Muscle of back (tissue), 11 donors: ENCODE data around the gene EIF4EBP2. TPM values are rescaled to one million over a fixed set of nuclear protein-coding genes. Genes with fewer than 3 reads are reported as not detected.
A peak's percentile ranks its signal among the peaks of the same experiment; 100 is the strongest.

Source experiments
- DNase-seq, 3 donors: peaks; one replicate each; pipeline versions ENCODE4 v3.0.0 to v3.0.0-alpha.2; 2013
- polyA plus RNA-seq, 10 donors: library from polyadenylated mRNA; unstranded; fragments of 120-200 nt; gene quantifications; one replicate each; pipeline ENCODE4 v1.2.1, GENCODE V29; 2013; ENCODE audit not compliant: insufficient read length in 10 of 10

EIF4EBP2 gene
- polyA plus RNA-seq, 10 donors = 47.3 to 77.6 (median 60.7) TPM

GRCh38 chr10:70376436-70377378, 27.2 kb upstream of the EIF4EBP2 start:
- no peak for DNase-seq

DNA sequence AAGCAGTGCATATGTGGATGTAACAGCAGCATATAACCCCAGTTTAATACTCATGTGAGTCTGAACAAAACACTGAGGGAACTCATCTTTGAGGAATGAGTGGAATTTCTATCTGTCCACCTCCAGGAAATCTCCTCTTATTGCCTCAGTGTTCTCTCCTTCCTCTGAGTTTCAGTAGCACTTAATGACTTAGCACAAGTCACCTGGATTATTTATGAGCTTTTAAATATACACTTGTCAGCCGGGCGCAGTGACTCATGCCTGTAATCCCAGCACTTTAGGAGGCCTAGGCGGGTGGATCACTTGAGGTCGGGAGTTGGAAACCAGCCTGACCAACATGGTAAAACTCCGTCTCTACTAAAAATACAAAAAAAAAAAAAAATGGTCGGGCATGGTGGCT, 25.8 kb upstream of the EIF4EBP2 start:
- peak in 1 of 3 donors; percentile 82 for DNase-seq

DNA sequence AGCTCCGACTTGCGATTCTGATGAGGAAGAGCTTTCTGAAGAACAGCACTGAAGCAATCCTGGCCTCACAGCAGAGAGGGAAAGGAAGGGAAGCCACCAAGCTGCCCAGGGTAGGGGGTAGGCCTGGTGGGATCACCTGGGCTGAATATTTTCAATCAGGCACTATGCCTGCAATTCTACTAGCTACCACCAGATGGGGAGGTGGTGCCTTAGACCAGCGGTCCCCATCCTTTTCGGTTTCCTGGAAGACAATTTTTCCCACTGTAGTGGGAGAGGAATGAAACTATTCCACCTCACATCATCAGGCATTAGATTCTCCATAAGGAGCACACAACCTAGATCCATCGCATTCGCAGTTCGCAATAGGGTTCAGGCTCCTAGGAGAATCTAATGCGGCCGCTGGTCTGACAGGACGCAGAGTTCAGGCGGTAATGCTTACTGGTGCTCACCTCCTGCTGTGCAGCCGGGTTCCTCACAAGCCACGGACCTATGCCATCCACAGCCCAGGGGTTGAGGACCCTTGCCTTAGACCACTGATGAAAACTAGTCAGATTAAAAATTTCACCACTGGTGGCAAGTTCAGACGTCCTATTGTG, 24.3 kb upstream of the EIF4EBP2 start:
- DNase-seq = no peak

DNA sequence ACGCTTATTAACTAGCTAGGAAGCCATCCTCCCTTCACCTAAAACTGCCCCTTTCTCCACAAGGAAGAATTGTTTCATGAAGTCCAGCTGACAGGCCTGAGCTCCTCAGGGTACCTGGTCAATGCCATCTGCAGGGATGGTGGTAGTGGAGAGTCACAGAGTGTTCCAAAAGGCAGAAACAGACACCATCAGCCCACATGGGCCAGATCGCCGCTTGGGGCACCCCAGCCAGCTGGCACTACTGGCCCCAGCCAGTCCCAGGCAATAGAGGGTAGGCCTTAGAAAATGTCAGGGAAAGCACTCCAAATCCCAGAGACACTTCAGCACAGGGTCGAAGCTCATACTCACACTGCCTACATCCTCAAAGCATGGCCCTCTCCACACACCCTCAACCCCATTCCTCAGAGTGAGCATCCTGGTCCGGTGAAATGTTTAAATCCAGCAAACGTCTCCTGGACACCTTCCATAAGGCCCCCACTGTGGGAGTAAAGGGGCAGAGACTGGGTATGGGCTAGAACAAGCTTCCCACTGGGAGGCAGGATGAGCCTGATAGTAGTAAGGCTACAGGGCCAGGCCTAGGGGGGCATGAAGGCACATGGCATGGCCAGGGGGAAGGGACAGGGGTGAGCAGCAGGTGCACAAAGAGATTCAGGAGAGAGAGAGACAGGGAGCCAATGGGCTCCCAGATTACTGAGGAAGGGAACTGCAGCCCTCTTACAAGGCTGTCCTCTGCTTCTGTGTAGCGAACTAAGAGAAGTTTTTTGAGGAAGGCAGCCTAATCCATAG, 23.4 kb upstream of the EIF4EBP2 start:
- no peak for DNase-seq

DNA sequence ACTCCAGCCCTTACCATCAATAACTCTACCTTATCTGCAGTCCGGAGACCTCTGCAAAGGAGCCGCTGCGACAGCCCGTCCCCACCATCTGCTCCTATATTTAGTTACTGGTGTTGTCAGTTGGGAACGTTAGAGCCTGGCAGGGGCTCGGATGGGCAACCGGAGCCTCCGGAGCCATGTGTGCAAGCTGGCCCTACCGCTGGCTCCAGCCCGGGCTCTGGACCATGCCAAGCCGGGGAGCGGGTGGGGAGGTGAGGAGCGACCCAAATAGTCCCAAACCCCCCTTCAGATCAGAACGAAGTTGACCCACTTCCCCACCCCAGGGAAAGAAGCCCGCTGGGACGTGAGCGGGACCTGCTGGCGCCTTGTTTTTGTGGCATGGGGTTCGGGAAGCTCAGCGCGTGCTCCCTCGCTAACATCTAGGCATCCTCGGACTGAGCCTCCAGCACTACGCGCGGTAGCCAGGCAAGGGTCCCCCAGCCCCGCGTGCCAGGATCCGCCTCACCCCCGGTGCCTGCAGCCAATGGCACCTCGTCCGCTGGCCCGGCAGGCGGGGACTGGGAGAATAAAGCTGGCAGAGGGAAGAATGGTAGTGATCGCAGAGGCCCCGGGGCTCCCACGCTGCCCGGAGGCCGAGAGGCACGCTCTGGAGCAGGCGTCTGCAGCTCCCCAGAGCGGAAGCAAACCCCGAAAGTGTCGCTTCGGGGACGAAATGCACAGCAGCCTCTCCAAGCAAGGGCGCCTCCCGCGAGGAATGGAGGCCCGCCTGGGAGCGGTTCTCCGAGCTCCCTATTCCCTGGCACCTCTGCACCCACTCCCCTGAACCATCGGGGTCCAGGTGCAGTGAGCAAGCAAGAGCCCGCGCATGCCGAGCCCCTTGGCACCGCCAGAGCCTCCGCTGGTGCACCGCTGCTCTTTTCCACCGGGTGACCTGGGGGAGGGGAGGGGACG, 22.2 kb upstream of the EIF4EBP2 start:
- peak in 2 of 3 donors; percentile 34 to 64 for DNase-seq

- DNase-seq = no peak
Observed at GRCh38 chr10:70391654-70392053, 12.3 kb upstream of the EIF4EBP2 start.

DNA sequence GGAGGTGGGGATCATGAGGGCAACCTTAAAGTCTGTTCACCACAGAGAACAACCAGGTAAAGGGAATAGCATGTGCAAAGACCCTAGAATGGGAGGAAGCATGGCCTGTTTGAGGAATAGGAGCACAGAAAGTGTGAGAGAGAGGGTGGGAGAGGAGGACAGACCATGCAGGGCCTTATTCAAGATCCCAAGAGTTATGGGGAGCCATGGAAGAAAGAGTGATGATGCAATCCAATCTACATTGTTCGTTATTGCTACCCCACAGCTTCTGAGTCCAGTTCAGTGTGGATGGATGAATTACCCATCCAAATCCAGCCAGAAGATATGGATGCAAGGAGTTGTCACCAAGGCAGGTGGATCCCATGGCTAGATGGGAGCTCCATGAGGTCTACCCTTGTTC, 7.8 kb upstream of the EIF4EBP2 start:
- DNase-seq = no peak

GRCh38 chr10:70399177-70399576, 4.8 kb upstream of the EIF4EBP2 start:
- DNase-seq = no peak

GRCh38 chr10:70403483-70404035, 386 bp upstream of the EIF4EBP2 start:
- no peak for DNase-seq

GRCh38 chr10:70404787-70405036, 767 bp downstream of the EIF4EBP2 start:
- no peak for DNase-seq

DNA sequence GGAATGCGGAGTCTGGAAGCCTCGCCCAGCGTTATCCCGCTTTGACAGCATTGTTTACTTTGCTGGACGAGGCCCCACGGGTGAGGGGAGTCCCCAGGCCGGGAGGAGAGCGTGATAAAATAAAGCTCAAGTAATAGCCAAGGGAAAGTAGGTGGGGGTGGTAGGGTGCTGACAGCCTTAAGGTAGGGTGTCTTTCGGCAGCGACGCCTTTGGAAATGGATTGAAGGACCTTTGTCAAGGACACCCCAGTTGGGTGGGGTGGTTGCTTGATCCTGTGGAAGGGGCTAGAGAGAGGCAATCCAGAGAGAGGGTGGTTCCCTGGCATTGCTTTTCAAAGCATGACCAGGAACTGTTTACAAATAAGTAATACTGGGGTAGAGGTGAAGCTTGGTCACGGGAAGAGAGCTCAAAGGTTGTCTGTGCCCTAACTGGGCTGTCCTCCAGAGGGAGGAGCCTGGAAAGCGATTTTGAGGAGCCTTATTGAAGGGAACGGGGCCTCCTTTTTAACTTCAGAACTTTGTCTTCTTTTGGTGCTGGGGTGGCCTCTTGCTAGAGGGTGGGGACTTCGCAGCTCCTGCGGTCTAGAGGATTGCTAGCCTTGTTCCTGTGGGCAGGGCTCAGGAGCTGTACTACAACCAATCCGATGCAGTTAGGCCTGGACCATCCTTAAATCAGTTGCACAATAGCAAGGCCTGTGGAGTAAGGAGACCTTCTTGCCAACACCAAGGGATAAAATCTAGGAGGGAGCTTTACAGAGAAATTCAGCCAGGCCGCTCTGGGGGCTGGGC, 1.3 kb downstream of the EIF4EBP2 start:
- peak; percentile 85 to 93 (median 88) for DNase-seq

DNA sequence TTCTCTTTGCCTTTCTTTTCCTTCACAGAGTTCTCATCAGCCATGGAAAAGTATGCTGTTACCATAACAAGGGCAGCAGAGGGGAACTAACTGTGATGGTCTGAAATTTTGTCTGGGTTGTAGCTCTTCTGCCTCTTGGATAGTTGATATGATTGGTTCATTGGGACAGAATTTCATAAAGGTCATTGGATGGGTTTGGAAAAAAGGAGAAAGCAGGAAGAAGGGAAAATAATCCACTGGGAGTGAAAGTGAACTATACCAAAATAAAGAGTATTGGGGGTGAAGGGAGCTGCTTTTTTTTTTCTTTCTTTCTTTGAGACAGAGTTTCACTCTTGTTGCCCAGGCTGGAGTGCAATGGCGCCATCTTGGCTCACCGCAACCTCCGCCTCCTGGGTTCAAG, 5.8 kb downstream of the EIF4EBP2 start:
- DNase-seq = no peak

GRCh38 chr10:70410608-70411007, 6.7 kb downstream of the EIF4EBP2 start:
- DNase-seq = no peak

GRCh38 chr10:70412356-70412755, 8.4 kb downstream of the EIF4EBP2 start:
- no peak for DNase-seq

GRCh38 chr10:70417568-70417967, 13.6 kb downstream of the EIF4EBP2 start:
- DNase-seq = no peak

DNA sequence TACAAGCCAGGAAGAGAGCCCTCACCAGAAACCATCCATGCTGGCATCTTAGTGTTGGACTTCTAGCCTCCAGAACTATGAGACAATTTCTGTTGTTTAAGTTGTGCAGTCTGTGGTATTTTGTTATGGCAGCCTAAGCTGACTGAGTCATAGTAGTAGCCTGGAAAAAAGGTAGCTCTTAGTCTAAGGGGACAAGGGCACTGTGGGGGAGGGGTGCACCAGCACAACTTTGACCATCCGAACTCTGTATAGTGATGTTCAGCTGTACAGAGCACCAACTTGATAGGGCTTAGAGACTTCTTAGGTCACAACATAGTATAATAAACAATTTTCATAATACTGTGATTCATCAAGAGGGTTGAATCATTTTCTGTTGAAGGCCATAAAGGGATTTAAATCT, 14.3 kb downstream of the EIF4EBP2 start:
- no peak for DNase-seq

- no peak for DNase-seq
Observed at GRCh38 chr10:70418713-70419112, 14.8 kb downstream of the EIF4EBP2 start.

- DNase-seq = no peak
Observed at GRCh38 chr10:70424320-70424719, 20.4 kb downstream of the EIF4EBP2 start.

- no peak for DNase-seq
Observed at GRCh38 chr10:70425096-70425495, 21.2 kb downstream of the EIF4EBP2 start.

- peak in 2 of 3 donors; percentile 51 to 59 for DNase-seq
Observed at GRCh38 chr10:70426823-70427222, 22.9 kb downstream of the EIF4EBP2 start.
